KMS-11 (cell line): Measurements from ENCODE around the gene APOBEC3B.
"Not testable (repeated sequence)": the region's sequence is repeated elsewhere in the genome, so short reads cannot be mapped to it uniquely, and the experiment has no call there.

Experiments
- H2AFZ ChIP-seq: fragments of 200-600 bp; sonication (generic); 2 replicates; pipeline ENCODE4 v1.6.1; 2016; ENCODE audit warnings: antibody characterized with exemption, mixed run types, low read depth
- H3K27ac ChIP-seq: fragments of 200-600 bp; sonication (generic); 2 replicates; pipeline ENCODE4 v1.6.1; 2016; ENCODE audit warnings: mild to moderate bottlenecking, mixed run types
- H3K27me3 ChIP-seq: fragments of 200-600 bp; sonication (generic); 2 replicates; pipeline ENCODE4 v1.6.1; 2017; ENCODE audit warnings: mild to moderate bottlenecking, low read depth, mixed run types, moderate library complexity; ENCODE audit not compliant: insufficient read depth
- H3K36me3 ChIP-seq: fragments of 200-600 bp; sonication (generic); 2 replicates; pipeline ENCODE4 v1.6.1; 2017; ENCODE audit warnings: mild to moderate bottlenecking, mixed run types; ENCODE audit not compliant: insufficient read depth
- H3K4me1 ChIP-seq: fragments of 200-600 bp; sonication (generic); 2 replicates; pipeline ENCODE4 v1.6.1; 2016; ENCODE audit warnings: mild to moderate bottlenecking, low read depth, mixed run types; ENCODE audit not compliant: poor library complexity, severe bottlenecking
- H3K4me2 ChIP-seq: fragments of 200-600 bp; sonication (generic); 2 replicates; pipeline ENCODE4 v1.7.0; 2016; ENCODE audit warnings: mild to moderate bottlenecking, mixed run types
- H3K4me3 ChIP-seq: fragments of 200-600 bp; sonication (generic); IDR thresholded peaks from 2 replicates; pipeline ENCODE4 v1.6.1; 2017; ENCODE audit warnings: low read depth, low read length, mixed read lengths; ENCODE audit not compliant: insufficient read depth
- H3K79me2 ChIP-seq: fragments of 200-600 bp; sonication (generic); 2 replicates; pipeline ENCODE4 v1.6.1; 2016; ENCODE audit warnings: low read depth, mixed run types; ENCODE audit not compliant: insufficient read depth
- H3K9ac ChIP-seq: fragments of 200-600 bp; sonication (generic); 2 replicates; pipeline ENCODE4 v1.6.1; 2016; ENCODE audit warnings: mild to moderate bottlenecking, mixed run types
- H4K20me1 ChIP-seq: fragments of 200-600 bp; sonication (generic); 2 replicates; pipeline ENCODE4 v1.6.1; 2016; ENCODE audit warnings: mild to moderate bottlenecking, mixed run types; ENCODE audit not compliant: insufficient read depth
- CTCF ChIP-seq: fragments of 200-600 bp; sonication (generic); conservative IDR thresholded peaks from 2 replicates; pipeline ENCODE4 v1.6.1; 2017; ENCODE audit warnings: low read depth, mild to moderate bottlenecking, antibody characterized with exemption, low read length, moderate library complexity, mixed read lengths

The APOBEC3B gene

DNA sequence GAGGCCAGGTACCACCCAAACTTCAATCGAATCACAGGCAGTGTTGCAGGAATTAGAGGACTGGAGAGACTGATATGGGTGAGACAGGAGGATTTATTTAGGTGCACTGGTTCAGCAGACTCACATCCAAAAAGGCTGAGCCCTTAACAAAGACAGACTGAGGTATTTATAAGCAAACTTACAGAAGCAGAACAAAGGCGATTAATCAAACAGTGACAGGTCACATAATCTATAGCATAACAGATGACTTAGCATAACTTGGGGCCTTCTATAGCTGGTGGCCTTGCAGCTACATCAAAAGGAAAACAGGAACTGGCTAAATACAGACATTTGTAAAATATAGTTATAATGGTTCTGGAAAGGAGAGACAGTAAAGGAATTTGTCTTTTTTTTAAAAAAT lies 2.1 kb downstream of the APOBEC3B start:
- Histone ChIP-seq H3K4me1 (peaks cover 5% of the 10 kb centered on the region), H3K4me2 (no peak overlapping the region; the same call in 1 of the 2 replicates), H2AFZ (no peak overlapping the region), H3K27me3 (no peaks in the 10 kb centered on the region), H3K9ac (no peak overlapping the region), H3K36me3 (no peaks in the 10 kb centered on the region), H4K20me1 (no peaks in the 10 kb centered on the region), H3K4me3 (no peak overlapping the region), H3K79me2 (no peaks in the 10 kb centered on the region), H3K27ac (peak overlapping the region; percentile 66)
- no peak for TF ChIP-seq CTCF

GRCh38 chr22:38984784-38985757 lies 2.9 kb downstream of the APOBEC3B start:
- H3K36me3 ChIP-seq, H3K9ac ChIP-seq, H3K4me1 ChIP-seq, H2AFZ ChIP-seq, H3K4me3 ChIP-seq, H3K79me2 ChIP-seq, H3K27me3 ChIP-seq, H4K20me1 ChIP-seq: not testable (repeated sequence)
- peak overlapping the region; percentile 66 for H3K27ac ChIP-seq
- peak overlapping the region; percentile 13; the same call in 1 of the 2 replicates for H3K4me2 ChIP-seq

DNA sequence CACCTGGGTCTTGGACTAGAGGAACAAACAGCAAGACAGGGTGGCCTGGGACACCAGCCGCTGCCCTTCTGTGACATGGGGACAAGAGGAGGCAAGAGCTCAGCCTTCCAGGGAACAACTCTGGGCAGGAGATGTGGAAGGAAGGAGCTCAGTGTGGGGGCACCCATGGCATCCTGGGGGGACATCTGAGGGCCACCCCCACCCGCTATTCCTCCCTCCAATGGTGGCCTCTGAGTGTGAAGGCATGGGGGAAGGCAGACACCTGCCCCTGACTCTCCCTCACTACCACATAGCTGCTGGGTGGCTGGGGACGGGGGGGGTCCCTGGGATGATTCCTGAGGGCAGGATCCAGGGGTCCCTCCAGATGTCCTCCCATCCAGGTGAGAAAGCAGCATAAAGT lies 4.5 kb downstream of the APOBEC3B start:
- no peaks in the 10 kb centered on the region for H3K79me2 ChIP-seq

GRCh38 chr22:38987171-38987895 lies 5.2 kb downstream of the APOBEC3B start:
- Histone ChIP-seq H3K4me2 (no peak overlapping the region), H4K20me1 (no peaks in the 10 kb centered on the region), H3K36me3 (no peaks in the 10 kb centered on the region), H3K4me1 (peaks cover 5% of the 10 kb centered on the region), H3K9ac (no peak overlapping the region), H2AFZ (no peak overlapping the region), H3K27me3 (no peaks in the 10 kb centered on the region), H3K27ac (no peak overlapping the region), H3K79me2 (no peaks in the 10 kb centered on the region), H3K4me3 (no peak overlapping the region)
- no peak for TF ChIP-seq CTCF

More for the DNA sequence above, 4.5 kb downstream of the APOBEC3B start:
- H3K4me1 ChIP-seq = peaks cover 5% of the 10 kb centered on the region
- H3K36me3 ChIP-seq = no peaks in the 10 kb centered on the region
- H3K4me2 ChIP-seq = no peak overlapping the region
- no peak for TF ChIP-seq CTCF
- no peaks in the 10 kb centered on the region for H4K20me1 ChIP-seq
- H3K4me3 ChIP-seq = no peak overlapping the region
- no peak overlapping the region for H3K27ac ChIP-seq
- H2AFZ ChIP-seq = no peak overlapping the region
- no peaks in the 10 kb centered on the region for H3K27me3 ChIP-seq
- H3K9ac ChIP-seq = no peak overlapping the region
